Measurements from ENCODE around the gene C1QTNF8. TPM values are rescaled to one million over a fixed set of nuclear protein-coding genes. Genes with fewer than 3 reads are reported as not detected.

The C1QTNF8 gene
- total and polyA plus RNA-seq, 2 of the 13 experiments (the other 11 are each of a cell fraction or from before 2014, with no cell fraction given), result 0.09 TPM; not detected in 1

GRCh38 chr16:1078579-1079021 lies 17.4 kb downstream of the C1QTNF8 start (continued):
- TF ChIP-seq RERE (CRISPR knock-in tag; IDR thresholded peaks at IDR 0.05; ENCODE audit: low read depth) (peak; percentile 89), ZNF496 (CRISPR knock-in tag; IDR thresholded peaks at IDR 0.05; ENCODE audit: insufficient replicate concordance) (no peak), MTA1 (CRISPR knock-in tag; IDR thresholded peaks at IDR 0.05; ENCODE audit: borderline replicate concordance) (0 out of 2 replicates have a peak, but pooled peaks have one; percentile 21), ZNF12 (CRISPR knock-in tag; IDR thresholded peaks at IDR 0.05) (peak; percentile 68; the same call in 1 of the 2 replicates), IKZF1 (IDR thresholded peaks at IDR 0.05) (no peak), HNF1A (IDR thresholded peaks at IDR 0.05; ENCODE audit: low read depth) (peak; percentile 13; the same call in 1 of the 2 replicates), HNF1A (CRISPR knock-in tag; IDR thresholded peaks at IDR 0.05; ENCODE audit: borderline replicate concordance) (peak; percentile 54; the same call in 1 of the 2 replicates), ZNF704 (CRISPR knock-in tag; IDR thresholded peaks at IDR 0.05; ENCODE audit: borderline replicate concordance) (peak; percentile 31; the same call in 1 of the 2 replicates), MEIS1 (CRISPR knock-in tag; IDR thresholded peaks at IDR 0.05; ENCODE audit: borderline replicate concordance) (no peak), ARID5B (CRISPR knock-in tag; IDR thresholded peaks at IDR 0.05) (peak; percentile 93), NKX3-1 (CRISPR knock-in tag; IDR thresholded peaks at IDR 0.05) (peak; percentile 85), TBL1XR1 (IDR thresholded peaks at IDR 0.05; ENCODE audit: borderline replicate concordance, low read length, partially characterized antibody) (no peak), ZNF3 (CRISPR knock-in tag; IDR thresholded peaks at IDR 0.05) (no peak)
